Prostate gland (tissue), 2 donors: ENCODE measurements around the gene PLCG1. TPM values are rescaled to one million over a fixed set of nuclear protein-coding genes. Genes with fewer than 3 reads are reported as not detected.

Experiments
- DNase-seq: peaks from one replicate; pipeline ENCODE4 v3.0.0-alpha.2; 2019; ENCODE audit warnings: low spot score
- H3K27ac ChIP-seq, 2 donors: fragments of 200-600 bp; sonication (generic); 2 replicates each; pipeline ENCODE4 v1.5.1; 2017 to 2019
- H3K27me3 ChIP-seq: fragments of 200-600 bp; sonication (generic); replicated peaks from 2 replicates; pipeline ENCODE4 v1.5.1; 2019; ENCODE audit not compliant: insufficient read depth
- H3K36me3 ChIP-seq, 2 donors: fragments of 200-600 bp; sonication (generic); 1 replicate in 1 of 2; 2 replicates in 1 of 2; pipeline versions ENCODE4 v1.5.1 to v1.8.1; 2017 to 2019
- H3K4me1 ChIP-seq: fragments of 200-600 bp; sonication (generic); replicated peaks from 2 replicates; pipeline ENCODE4 v1.5.1; 2019
- H3K4me3 ChIP-seq, 2 donors: fragments of 200-600 bp; sonication (generic); 2 replicates each; pipeline ENCODE4 v1.5.1; 2017 to 2019
- H3K9me3 ChIP-seq: fragments of 200-600 bp; sonication (generic); 2 replicates; pipeline ENCODE4 v1.5.1; 2017
- POLR2A ChIP-seq: fragments of 450-650 bp; IDR thresholded peaks from one replicate; pipeline ENCODE4 v1.6.1; 2016; ENCODE audit warnings: antibody characterized with exemption, mild to moderate bottlenecking
- POLR2AphosphoS5 ChIP-seq: sonication (generic); formaldehyde crosslinking; IDR thresholded peaks from one replicate; pipeline ENCODE4 v1.6.1; 2017; ENCODE audit warnings: antibody characterized with exemption
- WGBS: methylation state at CpG from one replicate; pipeline ENCODE4 v1.1.5; 2018; 5-methylcytosine and 5-hydroxymethylcytosine counted together
- intact Hi-C: fragments of 100-400 bp; cut with DNase I; formaldehyde crosslinking; loops from one replicate; pipeline ENCODE4 v1.14.2; 2022
- total RNA-seq, 2 donors: library from RNA; depleted of rRNA; stranded (reverse); fragments of >200 nt; gene quantifications; one replicate each; pipeline ENCODE4 v1.1.0, GENCODE V29; 2016
- TF ChIP-seq, protein P1 (sequence below), 4 experiments: fragments of 200-600 bp in 2 of 4; fragments of 450-650 bp in 2 of 4; sonication (generic) in 2 of 4; IDR thresholded peaks; 1 replicate in 3 of 4; 2 replicates in 1 of 4; pipeline ENCODE4 v1.5.1; 2016 to 2019; ENCODE audit warnings: antibody characterized with exemption in 4 of 4, mild to moderate bottlenecking in 2 of 4, moderate library complexity in 2 of 4

PLCG1 gene
- total RNA-seq, 2 donors from 2014 or later, result 67.9 to 129 TPM

DNA sequence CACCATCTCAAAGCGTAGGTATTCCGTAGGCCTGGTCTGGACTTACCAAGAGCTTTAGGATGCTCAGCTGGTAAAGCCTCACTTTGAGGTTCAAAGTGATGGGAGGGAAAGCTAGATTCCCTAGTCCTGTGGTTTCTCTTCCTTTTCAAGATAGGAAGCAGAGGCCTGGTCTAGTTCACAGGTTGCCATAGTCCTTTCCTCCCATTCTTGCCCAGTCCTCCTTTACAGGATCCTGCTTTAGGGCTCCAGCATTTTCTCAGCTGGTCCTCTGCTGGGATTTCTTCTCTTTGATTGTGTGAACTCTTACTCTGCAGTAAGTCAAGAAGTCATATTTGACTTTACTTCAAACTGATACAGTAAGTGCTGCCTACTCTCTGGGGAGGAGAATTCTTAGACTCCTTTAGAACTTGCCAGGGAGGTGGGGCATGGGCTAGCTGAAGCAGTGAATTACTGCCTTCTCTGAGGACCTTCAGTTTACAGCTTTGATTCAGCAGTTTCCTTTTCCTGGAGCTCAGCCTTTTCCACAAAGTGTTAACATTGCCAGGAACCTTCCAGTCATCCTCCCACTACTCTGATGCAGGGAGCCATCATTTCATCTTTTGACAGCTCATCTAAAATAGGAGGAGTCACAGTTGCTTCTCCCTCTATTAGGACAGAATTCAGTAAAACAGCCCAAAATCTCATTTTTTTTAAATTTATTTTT is 42.8 kb upstream of the PLCG1 start:
- Histone ChIP-seq H3K27ac (no peak overlapping the region), H3K4me3 (no peak overlapping the region), H3K36me3 (peaks cover 0 to 4% of the 10 kb centered on the region in 2 donors), H3K27me3 (no peaks in the 10 kb centered on the region), H3K4me1 (no peaks in the 10 kb centered on the region), H3K9me3 (no peaks in the 10 kb centered on the region)
- WGBS, result 97% methylated on average over 2 of the region's 2 CpGs
- no peak for TF ChIP-seq POLR2AphosphoS5
- TF ChIP-seq, protein P1, sequence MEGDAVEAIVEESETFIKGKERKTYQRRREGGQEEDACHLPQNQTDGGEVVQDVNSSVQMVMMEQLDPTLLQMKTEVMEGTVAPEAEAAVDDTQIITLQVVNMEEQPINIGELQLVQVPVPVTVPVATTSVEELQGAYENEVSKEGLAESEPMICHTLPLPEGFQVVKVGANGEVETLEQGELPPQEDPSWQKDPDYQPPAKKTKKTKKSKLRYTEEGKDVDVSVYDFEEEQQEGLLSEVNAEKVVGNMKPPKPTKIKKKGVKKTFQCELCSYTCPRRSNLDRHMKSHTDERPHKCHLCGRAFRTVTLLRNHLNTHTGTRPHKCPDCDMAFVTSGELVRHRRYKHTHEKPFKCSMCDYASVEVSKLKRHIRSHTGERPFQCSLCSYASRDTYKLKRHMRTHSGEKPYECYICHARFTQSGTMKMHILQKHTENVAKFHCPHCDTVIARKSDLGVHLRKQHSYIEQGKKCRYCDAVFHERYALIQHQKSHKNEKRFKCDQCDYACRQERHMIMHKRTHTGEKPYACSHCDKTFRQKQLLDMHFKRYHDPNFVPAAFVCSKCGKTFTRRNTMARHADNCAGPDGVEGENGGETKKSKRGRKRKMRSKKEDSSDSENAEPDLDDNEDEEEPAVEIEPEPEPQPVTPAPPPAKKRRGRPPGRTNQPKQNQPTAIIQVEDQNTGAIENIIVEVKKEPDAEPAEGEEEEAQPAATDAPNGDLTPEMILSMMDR (IDR thresholded peaks at IDR 0.05), result no peak
- no peak for TF ChIP-seq POLR2A
- no peak for DNase-seq
- intact Hi-C loops, result loop anchor here (1.0 to 2.0 kb wide), 2 partner anchors 104 to 126 kb away; no protein-coding TSS in a partner anchor

DNA sequence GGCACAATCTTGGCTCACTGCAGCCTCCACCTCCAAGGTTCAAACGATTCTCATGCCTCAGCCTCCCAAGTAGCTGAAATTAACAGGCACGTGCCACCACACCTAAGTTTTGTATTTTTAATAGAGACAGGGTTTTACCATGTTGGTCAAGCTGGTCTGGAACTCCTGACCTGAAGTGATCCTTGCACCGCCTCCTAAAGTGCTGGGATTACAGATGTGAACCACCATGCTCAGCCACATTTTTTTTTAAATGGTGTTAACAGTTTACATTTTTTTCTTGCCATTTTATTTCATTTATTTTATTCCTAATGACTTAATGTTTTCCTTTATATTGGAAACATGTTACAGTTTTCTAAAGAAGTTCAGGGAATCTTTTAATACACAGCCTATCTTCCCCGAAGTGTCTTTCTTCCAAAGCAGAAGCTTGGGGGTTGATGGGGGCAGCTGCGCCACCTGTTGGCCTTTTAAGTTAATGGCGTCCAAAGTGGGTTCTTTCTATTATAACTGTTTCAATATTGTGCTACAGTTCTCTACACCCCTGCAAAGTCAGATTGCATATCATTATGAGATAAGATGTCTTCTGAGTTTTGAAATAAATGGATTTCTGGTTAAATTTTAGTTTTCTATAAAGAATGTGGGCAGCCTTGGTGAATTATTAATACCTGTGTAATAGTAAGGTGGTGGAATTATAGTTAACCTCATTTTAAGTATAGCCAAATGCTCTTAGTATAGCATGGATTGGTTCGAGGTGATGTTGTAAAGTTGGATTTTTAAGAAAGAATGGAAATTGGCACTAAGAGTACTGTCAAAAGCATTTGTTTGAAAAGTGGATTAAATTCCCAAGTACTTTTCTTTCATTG is 42.0 kb upstream of the PLCG1 start:
- H3K4me1 ChIP-seq, result no peaks in the 10 kb centered on the region
- intact Hi-C loops, result loop anchor here (1.0 to 2.0 kb wide), 2 partner anchors 105 to 127 kb away; no protein-coding TSS in a partner anchor
- WGBS, result 45% methylated on average over 7 of the region's 7 CpGs
- H3K27me3 ChIP-seq, result no peaks in the 10 kb centered on the region
- H3K9me3 ChIP-seq, result no peaks in the 10 kb centered on the region
- H3K36me3 ChIP-seq, result peaks cover 0 to 4% of the 10 kb centered on the region in 2 donors
- TF ChIP-seq POLR2A (no peak), POLR2AphosphoS5 (peak; percentile 32)
- TF ChIP-seq, protein P1 (IDR thresholded peaks at IDR 0.05), result peak; percentile 61 to 82 (median 78)
- H3K4me3 ChIP-seq, result no peak overlapping the region
- DNase-seq, result peak; percentile 47
- H3K27ac ChIP-seq, result no peak overlapping the region

DNA sequence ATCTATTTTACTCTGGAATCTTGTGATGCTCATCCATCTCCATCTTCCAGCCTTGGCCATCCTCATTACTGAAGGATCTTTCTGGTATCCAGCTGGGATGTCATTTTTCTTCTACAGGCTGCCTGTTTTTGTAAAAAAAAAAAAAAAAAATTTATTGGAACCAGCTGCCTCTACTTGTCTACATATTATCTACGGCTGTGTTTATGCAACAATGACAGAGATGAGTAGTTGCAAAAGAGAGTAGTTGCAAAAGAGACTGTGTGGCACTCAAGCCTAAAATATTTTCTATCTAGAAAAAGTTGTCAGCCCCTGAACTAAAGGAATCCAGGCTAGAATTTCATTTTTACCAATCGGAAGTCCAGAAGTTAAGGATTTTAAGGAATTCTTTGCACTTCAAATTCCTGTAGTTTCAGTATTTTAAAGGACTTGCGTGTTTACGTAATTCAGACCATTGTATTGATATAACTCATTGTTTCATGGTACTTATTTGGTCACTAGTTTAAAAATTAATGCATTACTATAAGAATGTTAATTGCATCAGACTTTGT is 38.6 kb upstream of the PLCG1 start:
- Histone ChIP-seq H3K27me3 (no peaks in the 10 kb centered on the region), H3K27ac (no peak overlapping the region), H3K4me3 (no peak overlapping the region), H3K4me1 (no peaks in the 10 kb centered on the region), H3K9me3 (no peaks in the 10 kb centered on the region), H3K36me3 (peaks cover 0 to 4% of the 10 kb centered on the region in 2 donors)
- 73% methylated on average over 4 of the region's 4 CpGs for WGBS
- intact Hi-C loops, result no loop called here
- TF ChIP-seq, protein P1 (IDR thresholded peaks at IDR 0.05), result no peak
- TF ChIP-seq POLR2A (no peak), POLR2AphosphoS5 (no peak)
- DNase-seq, result no peak

DNA sequence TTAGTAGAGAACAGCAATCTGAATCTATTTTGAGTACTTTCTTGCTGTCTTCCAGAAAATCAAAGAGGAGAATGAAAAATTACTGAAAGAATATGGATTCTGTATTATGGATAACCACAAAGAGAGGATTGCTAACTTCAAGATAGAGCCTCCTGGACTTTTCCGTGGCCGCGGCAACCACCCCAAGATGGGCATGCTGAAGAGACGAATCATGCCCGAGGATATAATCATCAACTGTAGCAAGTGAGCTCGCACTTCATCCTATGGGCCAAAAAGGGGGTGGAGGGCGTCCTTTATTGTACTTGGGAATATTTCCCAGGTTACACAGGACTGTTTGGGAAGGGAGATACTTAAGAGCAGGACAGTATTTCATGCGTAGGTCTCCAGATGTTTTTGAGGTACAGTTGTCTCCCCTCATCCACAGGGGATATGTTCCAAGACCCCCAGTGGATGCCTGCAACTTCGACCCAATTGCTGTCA is 37.3 kb upstream of the PLCG1 start:
- no peak overlapping the region for H3K27ac ChIP-seq
- 87% methylated on average over 9 of the region's 9 CpGs for WGBS
- H3K27me3 ChIP-seq, result no peaks in the 10 kb centered on the region
- no peaks in the 10 kb centered on the region for H3K9me3 ChIP-seq
- H3K36me3 ChIP-seq, result peaks cover 0 to 4% of the 10 kb centered on the region in 2 donors
- H3K4me3 ChIP-seq, result no peak overlapping the region
- intact Hi-C loops, result no loop called here
- TF ChIP-seq, protein P1 (IDR thresholded peaks at IDR 0.05), result no peak
- TF ChIP-seq POLR2AphosphoS5, result no peak
- no peak for TF ChIP-seq POLR2A
- no peaks in the 10 kb centered on the region for H3K4me1 ChIP-seq
- no peak for DNase-seq
